MCF 10A (cell line): ENCODE measurements around the gene SRP14. TPM values are rescaled to one million over a fixed set of nuclear protein-coding genes. Genes with fewer than 3 reads are reported as not detected.

Experiments used
- BruUV-seq: library from RNA; stranded (reverse); fragments of 400-500 nt; replicated peaks from 2 replicates; lab custom pipeline; 2021; lab: Mats Ljungman, UMichigan
- CTCF ChIA-PET: fragments of 300-600 bp; sonication (Branson Sonifier 250); formaldehyde crosslinking; extraction: SDS; loops from one replicate; lab custom pipeline; 2021; ENCODE audit warnings: antibody characterized with exemption, inconsistent platforms; lab: Yijun Ruan, JAX
- POLR2A ChIA-PET: fragments of 300-600, 350-650 bp; sonication (Branson Sonifier 250); formaldehyde crosslinking; extraction: SDS; loops from one replicate; lab custom pipeline; 2020; ENCODE audit warnings: antibody characterized with exemption, inconsistent platforms; lab: Yijun Ruan, JAX
- DNase-seq: peaks from one replicate; pipeline ENCODE4 v3.0.0-alpha.2; 2018; ENCODE audit not compliant: unreplicated experiment
- H3K27ac Mint-ChIP-seq: one replicate; pipeline ENCODE4 v1.8.0; 2022; ENCODE audit warnings: mild to moderate bottlenecking, low read depth, mixed read lengths; ENCODE audit not compliant: unreplicated experiment
- H3K27me3 Mint-ChIP-seq: one replicate; pipeline ENCODE4 v1.8.0; 2022; ENCODE audit warnings: mixed read lengths; ENCODE audit not compliant: insufficient read depth, unreplicated experiment
- H3K36me3 Mint-ChIP-seq: one replicate; pipeline ENCODE4 v1.8.0; 2022; ENCODE audit warnings: mild to moderate bottlenecking, moderate library complexity, mixed read lengths; ENCODE audit not compliant: insufficient read depth, unreplicated experiment
- H3K4me1 Mint-ChIP-seq: one replicate; pipeline ENCODE4 v1.8.0; 2022; ENCODE audit warnings: mixed read lengths; ENCODE audit not compliant: insufficient read depth, unreplicated experiment
- H3K4me3 Mint-ChIP-seq: one replicate; pipeline ENCODE4 v1.8.0; 2022; ENCODE audit warnings: mild to moderate bottlenecking, moderate library complexity, mixed read lengths; ENCODE audit not compliant: unreplicated experiment
- H3K9me3 Mint-ChIP-seq: one replicate; pipeline ENCODE4 v1.8.0; 2022; ENCODE audit warnings: mixed read lengths; ENCODE audit not compliant: unreplicated experiment
- CTCF ChIP-seq: fragments of 200-600 bp; IDR thresholded peaks from one replicate; pipeline ENCODE4 v1.8.0; 2022; ENCODE audit warnings: antibody characterized with exemption, mild to moderate bottlenecking; ENCODE audit not compliant: unreplicated experiment
- intact Hi-C: fragments of 100-400 bp; cut with micrococcal nuclease; formaldehyde crosslinking; loops from 2 replicates; pipeline ENCODE4 v1.14.1; 2022
- total RNA-seq: library from RNA; stranded (reverse); gene quantifications from 2 replicates; pipeline ENCODE4 v1.2.3, GENCODE V29; 2022

The SRP14 gene
- total RNA-seq, 1 experiment from 2014 or later, result 165 TPM

- ChIA-PET POLR2A (interaction anchor here (1.5 kb wide), 1 partner anchor 128 kb away, joined by 3 read pairs; no protein-coding TSS in a partner anchor), CTCF (interaction anchor here (0.6 to 1.8 kb wide), 3 partner anchors 53 to 165 kb away, joined by 3 to 12 read pairs (median 3); no protein-coding TSS in a partner anchor)
- Mint-ChIP-seq H3K27ac (no peak overlapping the region), H3K4me3 (no peak overlapping the region), H3K27me3 (no peaks in the 10 kb centered on the region), H3K4me1 (peaks cover 45% of the 10 kb centered on the region), H3K9me3 (no peaks in the 10 kb centered on the region), H3K36me3 (no peaks in the 10 kb centered on the region)
- no TSS peak for BruUV-seq
- intact Hi-C loops, result no loop called here
- DNase-seq, result no peak
- no peak for TF ChIP-seq CTCF
Observed at GRCh38 chr15:40051616-40052415, 12.8 kb upstream of the SRP14 start.

GRCh38 chr15:40050788-40051470 lies 11.9 kb upstream of the SRP14 start:
- Mint-ChIP-seq H3K9me3 (no peaks in the 10 kb centered on the region), H3K27ac (no peak overlapping the region), H3K4me1 (peaks cover 43% of the 10 kb centered on the region), H3K4me3 (no peak overlapping the region), H3K27me3 (no peaks in the 10 kb centered on the region), H3K36me3 (no peaks in the 10 kb centered on the region)
- ChIA-PET CTCF (interaction anchor here (0.6 to 1.8 kb wide), 2 partner anchors 54 to 99 kb away, joined by 3 to 12 read pairs; no protein-coding TSS in a partner anchor), POLR2A (no interaction called here)
- intact Hi-C loops, result no loop called here
- TF ChIP-seq CTCF, result no peak
- no TSS peak for BruUV-seq
- DNase-seq, result no peak

- TF ChIP-seq CTCF, result no peak
- CTCF ChIA-PET, result interaction anchor here (1.1 to 5.7 kb wide), 4 partner anchors 12 to 226 kb away, joined by 3 to 125 read pairs (median 8); partner anchors contain the start of gene BMF
- DNase-seq, result no peak
- BruUV-seq, result no TSS peak
- intact Hi-C loops, result loop anchor here (5.0 kb wide), 1 partner anchor 143 kb away; no protein-coding TSS in a partner anchor
- Mint-ChIP-seq H3K27ac (no peak overlapping the region), H3K36me3 (no peaks in the 10 kb centered on the region), H3K4me3 (no peak overlapping the region), H3K27me3 (no peaks in the 10 kb centered on the region), H3K9me3 (no peaks in the 10 kb centered on the region), H3K4me1 (peaks cover 37% of the 10 kb centered on the region)
- POLR2A ChIA-PET, result interaction anchor here (1.0 to 1.5 kb wide), 2 partner anchors 54 to 162 kb away, joined by 3 read pairs; no protein-coding TSS in a partner anchor
Observed at GRCh38 chr15:40048926-40049475, 10.0 kb upstream of the SRP14 start.
